ENCODE measurements around the gene RABL6. TPM values are rescaled to one million over a fixed set of nuclear protein-coding genes. Genes with fewer than 3 reads are reported as not detected.

RABL6 gene
- total RNA-seq, 2 experiments from 2014 or later, result 113 to 133 TPM

GRCh38 chr9:136829981-136830885, 22.5 kb downstream of the RABL6 start:
- no peaks in the 10 kb centered on the region for H3K9me2 ChIP-seq (ENCODE audit: insufficient read depth, low read length)
- intact Hi-C loops (cut with micrococcal nuclease; ENCODE audit: unreplicated experiment), result no loop called here
- no peak overlapping the region for H3K4me3 ChIP-seq (ENCODE audit: low read depth, low read length, poor library complexity, severe bottlenecking)
- H4K20me1 ChIP-seq (ENCODE audit: insufficient read depth, low read length), result no peaks in the 10 kb centered on the region
- CTCF ChIA-PET (ENCODE audit: unreplicated experiment), result no interaction called here
- TF ChIP-seq EZH2phosphoT487 (IDR thresholded peaks at IDR 0.05; ENCODE audit: borderline replicate concordance, low read depth, low read length) (no peak), CTCF (conservative IDR thresholded peaks at IDR 0.05; ENCODE audit: low read length) (no peak)
- no peaks in the 10 kb centered on the region for H3K4me1 ChIP-seq (ENCODE audit: insufficient read depth, low read length, poor library complexity, severe bottlenecking)
- H2AFZ ChIP-seq (ENCODE audit: low read length), result no peak overlapping the region
- BruUV-seq (replicated peaks), result no TSS peak
- POLR2A ChIA-PET, result no interaction called here
- H3K27ac ChIP-seq (ENCODE audit: low read depth, low read length, poor library complexity, severe bottlenecking), result no peak overlapping the region
- no peaks in the 10 kb centered on the region for H3K79me2 ChIP-seq (ENCODE audit: insufficient read depth, low read depth, low read length)
- DNase-seq (ENCODE audit: low spot score), result no peak
- no peak overlapping the region for H3K4me2 ChIP-seq (ENCODE audit: low read length)
- H3K36me3 ChIP-seq (ENCODE audit: insufficient read depth, low read length), result peaks cover 78% of the 10 kb centered on the region
- no peaks in the 10 kb centered on the region for H3K9me3 ChIP-seq (ENCODE audit: low read length)

- H3K9me3 ChIP-seq (ENCODE audit: low read length), result no peaks in the 10 kb centered on the region
- ChIA-PET CTCF (ENCODE audit: unreplicated experiment) (no interaction called here), POLR2A (no interaction called here)
- H3K9me2 ChIP-seq (ENCODE audit: insufficient read depth, low read length), result no peaks in the 10 kb centered on the region
- H3K36me3 ChIP-seq (ENCODE audit: insufficient read depth, low read length), result peaks cover 73% of the 10 kb centered on the region
- no peaks in the 10 kb centered on the region for H3K79me2 ChIP-seq (ENCODE audit: insufficient read depth, low read depth, low read length)
- H2AFZ ChIP-seq (ENCODE audit: low read length), result no peak overlapping the region
- no peak for DNase-seq (ENCODE audit: low spot score)
- no TSS peak for BruUV-seq (replicated peaks)
- H3K4me2 ChIP-seq (ENCODE audit: low read length), result no peak overlapping the region
- intact Hi-C loops (cut with micrococcal nuclease; ENCODE audit: unreplicated experiment), result no loop called here
- no peaks in the 10 kb centered on the region for H3K4me1 ChIP-seq (ENCODE audit: insufficient read depth, low read length, poor library complexity, severe bottlenecking)
- TF ChIP-seq EZH2phosphoT487 (IDR thresholded peaks at IDR 0.05; ENCODE audit: borderline replicate concordance, low read depth, low read length) (no peak), CTCF (conservative IDR thresholded peaks at IDR 0.05; ENCODE audit: low read length) (no peak)
- no peak overlapping the region for H3K4me3 ChIP-seq (ENCODE audit: low read depth, low read length, poor library complexity, severe bottlenecking)
- no peaks in the 10 kb centered on the region for H4K20me1 ChIP-seq (ENCODE audit: insufficient read depth, low read length)
- H3K27ac ChIP-seq (ENCODE audit: low read depth, low read length, poor library complexity, severe bottlenecking), result no peak overlapping the region
These were observed 23.4 kb downstream of the RABL6 start for GRCh38 chr9:136831002-136831719.

DNA sequence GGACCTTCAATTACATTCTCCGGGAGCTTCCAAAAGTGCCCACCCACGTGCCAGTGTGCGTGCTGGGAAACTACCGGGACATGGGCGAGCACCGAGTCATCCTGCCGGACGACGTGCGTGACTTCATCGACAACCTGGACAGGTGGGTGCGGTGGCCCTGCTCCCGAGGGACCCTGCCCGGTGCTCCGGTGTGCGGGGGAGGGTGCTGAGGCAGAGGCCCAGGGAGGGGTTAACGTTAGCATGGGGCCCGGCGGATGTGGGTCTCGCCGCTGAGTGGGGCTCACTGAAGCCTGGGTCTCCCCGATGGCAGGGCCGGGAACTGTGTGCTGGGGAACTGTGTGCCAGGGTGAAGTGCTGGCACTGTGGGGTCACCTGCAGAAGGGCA, 24.0 kb downstream of the RABL6 start:
- intact Hi-C loops (cut with micrococcal nuclease; ENCODE audit: unreplicated experiment), result no loop called here
- H3K36me3 ChIP-seq (ENCODE audit: insufficient read depth, low read length), result peaks cover 72% of the 10 kb centered on the region
- no peaks in the 10 kb centered on the region for H3K79me2 ChIP-seq (ENCODE audit: insufficient read depth, low read depth, low read length)
- DNase-seq (ENCODE audit: low spot score), result no peak
- no peak for TF ChIP-seq EZH2phosphoT487 (IDR thresholded peaks at IDR 0.05; ENCODE audit: borderline replicate concordance, low read depth, low read length)
- no peak for TF ChIP-seq CTCF (conservative IDR thresholded peaks at IDR 0.05; ENCODE audit: low read length)
- H3K27ac ChIP-seq (ENCODE audit: low read depth, low read length, poor library complexity, severe bottlenecking), result no peak overlapping the region
- H3K4me2 ChIP-seq (ENCODE audit: low read length), result no peak overlapping the region
- H2AFZ ChIP-seq (ENCODE audit: low read length), result no peak overlapping the region
- no peaks in the 10 kb centered on the region for H4K20me1 ChIP-seq (ENCODE audit: insufficient read depth, low read length)
- ChIA-PET POLR2A (no interaction called here), CTCF (ENCODE audit: unreplicated experiment) (no interaction called here)
- H3K9me2 ChIP-seq (ENCODE audit: insufficient read depth, low read length), result no peaks in the 10 kb centered on the region
- H3K4me1 ChIP-seq (ENCODE audit: insufficient read depth, low read length, poor library complexity, severe bottlenecking), result no peaks in the 10 kb centered on the region
- no peak overlapping the region for H3K4me3 ChIP-seq (ENCODE audit: low read depth, low read length, poor library complexity, severe bottlenecking)
- no TSS peak for BruUV-seq (replicated peaks)
- H3K9me3 ChIP-seq (ENCODE audit: low read length), result no peaks in the 10 kb centered on the region
